Urinary bladder (tissue), 4 donors: ENCODE data around the gene HAGHL. TPM values are rescaled to one million over a fixed set of nuclear protein-coding genes. Genes with fewer than 3 reads are reported as not detected.

Source experiments
- DNase-seq: peaks from one replicate; pipeline ENCODE4 v3.0.0-alpha.2; 2015; ENCODE audit errors: extremely low spot score
- H3K27ac ChIP-seq: one replicate; pipeline ENCODE4 v1.5.1; 2013; ENCODE audit warnings: low read depth, mild to moderate bottlenecking, moderate library complexity
- H3K36me3 ChIP-seq: one replicate; pipeline ENCODE4 v1.6.1; 2013; ENCODE audit warnings: mild to moderate bottlenecking, moderate library complexity; ENCODE audit not compliant: insufficient read depth
- H3K4me1 ChIP-seq: one replicate; pipeline ENCODE4 v1.6.1; 2013; ENCODE audit warnings: mild to moderate bottlenecking, moderate library complexity; ENCODE audit not compliant: insufficient read depth
- H3K4me3 ChIP-seq: one replicate; pipeline ENCODE4 v1.5.1; 2013; ENCODE audit warnings: low read depth, low read length
- WGBS: extraction: QIAGEN DNeasy Blood & Tissue Kit; methylation state at CpG from one replicate; pipeline ENCODE4 v1.1.7; 2013; 5-methylcytosine and 5-hydroxymethylcytosine counted together
- polyA plus RNA-seq: library from polyadenylated mRNA; stranded (reverse); fragments of 200-250 nt; gene quantifications from one replicate; pipeline ENCODE4 v1.2.3, GENCODE V29; 2013
- total RNA-seq: library from RNA; depleted of rRNA; stranded (reverse); fragments of >200 nt; gene quantifications from one replicate; pipeline ENCODE4 v1.2.3, GENCODE V29; 2014
- donor health status: healthy with polysubstance abuse.
- donor health status: healthy.

The HAGHL gene
- total and polyA plus RNA-seq, 2 donors = 1.1 to 3.5 TPM

GRCh38 chr16:763369-764183 is 36.7 kb downstream of the HAGHL start:
- Histone ChIP-seq H3K4me3 (no peak overlapping the region), H3K4me1 (no peaks in the 10 kb centered on the region), H3K36me3 (no peaks in the 10 kb centered on the region), H3K27ac (no peak overlapping the region)
- WGBS = 74% methylated on average over 21 of the region's 21 CpGs
- DNase-seq = no peak

- WGBS = 71% methylated on average over 20 of the region's 20 CpGs
Observed at GRCh38 chr16:764184-764750, 37.4 kb downstream of the HAGHL start.

GRCh38 chr16:764848-765487 is 38.1 kb downstream of the HAGHL start:
- Histone ChIP-seq H3K27ac (no peak overlapping the region), H3K36me3 (no peaks in the 10 kb centered on the region), H3K4me3 (no peak overlapping the region), H3K4me1 (no peaks in the 10 kb centered on the region)
- WGBS = 83% methylated on average over 38 of the region's 38 CpGs
- no peak for DNase-seq

More at GRCh38 chr16:764184-764750, 37.4 kb downstream of the HAGHL start:
- Histone ChIP-seq H3K4me1 (no peaks in the 10 kb centered on the region), H3K27ac (no peak overlapping the region), H3K4me3 (no peak overlapping the region), H3K36me3 (no peaks in the 10 kb centered on the region)
- DNase-seq = no peak

GRCh38 chr16:765488-765865 is 38.6 kb downstream of the HAGHL start:
- DNase-seq = no peak
- no peak overlapping the region for H3K4me3 ChIP-seq
- no peak overlapping the region for H3K27ac ChIP-seq
- H3K36me3 ChIP-seq = no peaks in the 10 kb centered on the region
- 93% methylated on average over 29 of the region's 29 CpGs for WGBS
- H3K4me1 ChIP-seq = no peaks in the 10 kb centered on the region

DNA sequence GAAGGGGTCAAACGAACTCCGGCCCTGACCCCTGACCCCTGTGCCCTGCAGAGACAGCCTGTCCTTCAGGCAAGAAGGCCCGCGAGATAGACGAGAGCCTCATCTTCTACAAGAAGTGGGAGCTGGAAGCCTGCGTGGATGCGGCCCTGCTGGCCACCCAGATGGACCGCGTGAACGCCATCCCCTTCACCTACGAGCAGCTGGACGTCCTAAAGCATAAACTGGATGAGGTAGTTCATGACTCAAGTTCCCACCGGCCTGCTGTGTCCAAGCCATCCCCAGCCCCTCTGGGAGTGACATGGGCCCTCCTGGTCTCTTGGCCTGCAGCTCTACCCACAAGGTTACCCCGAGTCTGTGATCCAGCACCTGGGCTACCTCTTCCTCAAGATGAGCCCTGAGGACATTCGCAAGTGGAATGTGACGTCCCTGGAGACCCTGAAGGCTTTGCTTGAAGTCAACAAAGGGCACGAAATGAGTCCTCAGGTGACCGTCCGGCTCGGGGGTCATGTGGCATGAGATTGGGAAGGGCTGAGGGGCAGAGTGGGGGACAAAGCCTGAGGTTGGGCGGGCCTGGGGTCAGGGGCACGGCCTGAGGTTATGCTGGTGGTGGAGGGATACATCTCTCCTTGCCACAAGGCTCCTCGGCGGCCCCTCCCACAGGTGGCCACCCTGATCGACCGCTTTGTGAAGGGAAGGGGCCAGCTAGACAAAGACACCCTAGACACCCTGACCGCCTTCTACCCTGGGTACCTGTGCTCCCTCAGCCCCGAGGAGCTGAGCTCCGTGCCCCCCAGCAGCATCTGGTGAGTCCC is 39.3 kb downstream of the HAGHL start:
- Histone ChIP-seq H3K4me3 (no peak overlapping the region), H3K36me3 (no peaks in the 10 kb centered on the region), H3K4me1 (no peaks in the 10 kb centered on the region), H3K27ac (no peak overlapping the region)
- 88% methylated on average over 29 of the region's 29 CpGs for WGBS
- DNase-seq = no peak

DNA sequence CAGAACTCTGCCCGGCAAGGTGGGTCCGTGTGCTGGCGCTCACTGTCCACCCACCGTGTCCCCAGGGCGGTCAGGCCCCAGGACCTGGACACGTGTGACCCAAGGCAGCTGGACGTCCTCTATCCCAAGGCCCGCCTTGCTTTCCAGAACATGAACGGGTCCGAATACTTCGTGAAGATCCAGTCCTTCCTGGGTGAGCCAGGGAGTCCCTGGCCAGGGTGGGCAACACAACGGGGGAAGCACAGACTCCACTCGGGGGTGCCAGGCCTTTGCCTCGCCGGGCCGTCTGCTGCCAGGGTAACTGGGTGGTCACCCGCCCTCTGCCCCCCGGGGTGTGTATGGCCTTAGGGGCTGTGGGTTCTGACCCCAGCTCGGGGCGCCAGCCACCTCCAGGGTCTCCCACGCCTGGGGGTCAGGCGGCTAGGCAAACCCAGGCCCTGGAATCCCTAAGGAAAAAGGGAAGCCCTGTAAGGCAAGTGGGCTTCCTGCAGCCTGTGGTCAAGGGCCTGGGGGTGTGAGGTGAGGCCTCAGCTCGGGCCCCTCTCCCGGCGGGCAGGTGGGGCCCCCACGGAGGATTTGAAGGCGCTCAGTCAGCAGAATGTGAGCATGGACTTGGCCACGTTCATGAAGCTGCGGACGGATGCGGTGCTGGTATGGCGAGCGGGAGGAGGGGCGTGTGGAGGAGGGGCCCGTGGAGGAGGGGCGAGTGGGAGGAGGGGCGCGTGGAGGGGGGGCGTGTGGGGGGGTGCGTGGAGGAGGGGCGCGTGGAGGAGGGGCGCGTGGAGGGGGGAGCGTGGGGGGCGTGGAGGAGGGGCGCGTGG is 40.1 kb downstream of the HAGHL start:
- no peaks in the 10 kb centered on the region for H3K4me1 ChIP-seq
- H3K4me3 ChIP-seq = no peak overlapping the region
- 61% methylated on average over 36 of the region's 48 CpGs for WGBS
- H3K36me3 ChIP-seq = no peaks in the 10 kb centered on the region
- H3K27ac ChIP-seq = no peak overlapping the region
- no peak for DNase-seq

GRCh38 chr16:767743-768235 is 40.9 kb downstream of the HAGHL start:
- Histone ChIP-seq H3K27ac (no peak overlapping the region), H3K4me3 (no peak overlapping the region), H3K4me1 (no peaks in the 10 kb centered on the region), H3K36me3 (no peaks in the 10 kb centered on the region)
- WGBS = 78% methylated on average over 32 of the region's 38 CpGs
- no peak for DNase-seq

DNA sequence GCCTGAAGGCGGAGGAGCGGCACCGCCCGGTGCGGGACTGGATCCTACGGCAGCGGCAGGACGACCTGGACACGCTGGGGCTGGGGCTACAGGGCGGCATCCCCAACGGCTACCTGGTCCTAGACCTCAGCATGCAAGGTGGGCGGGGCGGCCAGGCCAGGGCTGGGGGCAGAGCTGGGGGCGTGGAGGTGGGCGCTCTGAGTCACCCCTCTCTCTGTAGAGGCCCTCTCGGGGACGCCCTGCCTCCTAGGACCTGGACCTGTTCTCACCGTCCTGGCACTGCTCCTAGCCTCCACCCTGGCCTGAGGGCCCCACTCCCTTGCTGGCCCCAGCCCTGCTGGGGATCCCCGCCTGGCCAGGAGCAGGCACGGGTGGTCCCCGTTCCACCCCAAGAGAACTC is 41.5 kb downstream of the HAGHL start:
- Histone ChIP-seq H3K4me1 (no peaks in the 10 kb centered on the region), H3K36me3 (no peaks in the 10 kb centered on the region), H3K4me3 (no peak overlapping the region), H3K27ac (no peak overlapping the region)
- WGBS = 66% methylated on average over 21 of the region's 21 CpGs
- no peak for DNase-seq

- H3K27ac ChIP-seq = no peak overlapping the region
- H3K4me3 ChIP-seq = no peak overlapping the region
- no peaks in the 10 kb centered on the region for H3K4me1 ChIP-seq
- no peak for DNase-seq
- no peaks in the 10 kb centered on the region for H3K36me3 ChIP-seq
- WGBS = 53% methylated on average over 20 of the region's 20 CpGs
Observed at GRCh38 chr16:769184-769784, 42.4 kb downstream of the HAGHL start.

GRCh38 chr16:769934-770333 is 43.0 kb downstream of the HAGHL start:
- DNase-seq = no peak
- WGBS = 75% methylated on average over 19 of the region's 19 CpGs

GRCh38 chr16:770411-770810 is 43.5 kb downstream of the HAGHL start:
- H3K4me3 ChIP-seq = no peak overlapping the region
- no peaks in the 10 kb centered on the region for H3K4me1 ChIP-seq
- H3K27ac ChIP-seq = no peak overlapping the region
- H3K36me3 ChIP-seq = no peaks in the 10 kb centered on the region
- no peak for DNase-seq
- 68% methylated on average over 13 of the region's 13 CpGs for WGBS

More at GRCh38 chr16:769934-770333, 43.0 kb downstream of the HAGHL start:
- Histone ChIP-seq H3K4me3 (no peak overlapping the region), H3K4me1 (no peaks in the 10 kb centered on the region), H3K27ac (no peak overlapping the region), H3K36me3 (no peaks in the 10 kb centered on the region)

DNA sequence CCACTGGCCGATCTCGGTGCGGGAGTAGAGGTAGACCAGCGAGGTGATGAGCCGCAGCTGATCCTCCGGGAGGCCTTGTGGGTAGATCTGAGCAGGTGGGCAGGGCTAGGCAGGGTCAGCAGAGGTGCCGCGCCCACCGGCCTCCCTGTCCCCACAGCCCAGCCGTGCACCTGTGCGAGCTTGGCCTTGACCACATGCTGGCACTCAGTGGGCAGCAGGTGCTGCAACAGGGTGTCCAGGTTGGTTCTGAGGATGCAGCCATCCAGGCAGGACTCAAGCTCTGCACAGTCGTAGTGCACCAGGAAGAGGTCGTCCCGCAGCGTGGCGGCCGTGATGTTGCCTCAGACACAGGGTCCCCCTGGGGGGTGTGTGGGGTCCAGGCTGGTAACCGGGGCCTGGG is 46.1 kb downstream of the HAGHL start:
- Histone ChIP-seq H3K4me1 (no peaks in the 10 kb centered on the region), H3K36me3 (no peaks in the 10 kb centered on the region), H3K27ac (no peak overlapping the region), H3K4me3 (no peak overlapping the region)
- 87% methylated on average over 18 of the region's 18 CpGs for WGBS
- no peak for DNase-seq
